DMS153 treated with DMSO at 0.1 percent for 48 hours (cell line): ENCODE data around the gene DZIP1L.
A peak's percentile ranks its signal among the peaks of the same experiment; 100 is the strongest.

ENCODE experiments used
- DNase-seq: peaks from one replicate; lab custom pipeline; 2025; ENCODE audit not compliant: unreplicated experiment; lab: John Stamatoyannopoulos, UW

Gene DZIP1L

GRCh38 chr3:138072796-138073195 lies 42.6 kb downstream of the DZIP1L start:
- DNase-seq, result no peak

GRCh38 chr3:138070006-138070405 lies 45.4 kb downstream of the DZIP1L start:
- DNase-seq, result no peak

DNA sequence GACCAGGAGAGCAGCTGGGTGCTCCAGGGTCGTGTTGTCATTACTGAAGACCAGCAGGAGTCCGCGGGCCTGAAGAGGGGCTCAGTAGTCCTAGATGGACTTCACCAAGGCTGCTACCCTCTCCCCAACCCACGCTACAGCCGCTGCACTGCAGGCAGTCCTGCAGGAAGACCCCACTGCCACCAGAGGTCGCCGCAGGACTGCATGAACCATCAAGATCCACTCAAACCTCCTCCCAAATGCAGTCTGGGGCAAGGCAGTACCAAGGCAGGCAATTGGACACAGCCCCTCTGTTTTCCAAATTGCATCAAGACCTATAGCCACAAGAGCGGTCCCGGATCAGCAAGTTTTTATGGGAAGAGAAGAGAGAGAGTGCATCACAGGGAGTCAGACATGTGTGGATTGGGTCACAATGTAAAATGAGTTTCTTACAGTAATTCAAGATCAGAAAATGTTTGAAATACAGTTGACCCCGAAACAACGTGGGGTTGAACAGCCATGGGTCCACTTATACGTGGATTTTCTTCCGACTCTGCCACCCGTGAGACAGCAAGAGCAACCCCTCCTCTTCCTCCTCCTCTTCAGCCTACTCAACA lies 46.7 kb downstream of the DZIP1L start:
- peak; percentile 57 for DNase-seq

GRCh38 chr3:138068046-138068445 lies 47.4 kb downstream of the DZIP1L start:
- no peak for DNase-seq

GRCh38 chr3:138066972-138067371 lies 48.4 kb downstream of the DZIP1L start:
- no peak for DNase-seq

- DNase-seq, result no peak
Observed at GRCh38 chr3:138066383-138066782, 49.0 kb downstream of the DZIP1L start.

GRCh38 chr3:138065949-138066348 lies 49.5 kb downstream of the DZIP1L start:
- DNase-seq, result no peak

GRCh38 chr3:138063416-138063815 lies 52.0 kb downstream of the DZIP1L start:
- no peak for DNase-seq

GRCh38 chr3:138062626-138063025 lies 52.8 kb downstream of the DZIP1L start:
- no peak for DNase-seq

DNA sequence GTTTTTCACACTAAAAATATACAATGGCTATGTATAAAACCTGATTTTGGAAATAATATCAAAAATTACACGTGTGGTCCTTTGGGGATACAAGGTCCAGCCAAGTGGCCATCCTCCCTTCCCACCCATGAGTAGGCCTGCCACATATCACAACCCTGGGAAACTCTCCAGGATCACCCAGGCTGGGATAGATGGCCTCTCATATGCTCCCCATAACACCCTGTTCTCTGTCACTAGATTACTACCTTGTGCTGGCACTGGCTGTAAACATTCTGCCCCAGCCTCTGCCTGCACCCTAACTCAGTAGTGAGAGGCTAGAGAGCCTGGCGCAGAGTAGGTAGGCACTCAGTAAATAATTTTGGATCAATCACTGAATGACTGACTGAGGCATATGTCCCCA lies 53.4 kb downstream of the DZIP1L start:
- DNase-seq, result no peak

DNA sequence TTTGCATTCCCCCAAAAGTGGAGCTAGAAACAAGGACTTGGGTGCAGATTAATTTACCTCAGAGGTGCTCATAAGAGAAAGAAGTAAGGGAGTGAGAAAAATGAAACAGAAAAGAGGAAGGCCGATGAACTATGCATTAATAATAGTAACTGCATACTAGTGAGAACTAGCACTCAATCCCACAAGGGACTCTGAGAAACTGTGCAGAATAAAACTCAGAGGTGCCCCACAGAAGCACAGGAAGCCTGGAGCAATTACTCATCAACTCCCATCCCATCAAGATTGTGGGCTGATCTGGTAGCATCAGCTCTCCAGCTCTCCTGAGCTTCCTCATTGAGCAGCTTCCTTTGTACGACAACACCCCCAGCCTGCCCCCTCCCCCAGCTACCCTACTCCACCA lies 54.6 kb downstream of the DZIP1L start:
- no peak for DNase-seq

- DNase-seq, result no peak
Observed at GRCh38 chr3:138059261-138059660, 56.1 kb downstream of the DZIP1L start.

- no peak for DNase-seq
Observed at GRCh38 chr3:138057384-138057783, 58.0 kb downstream of the DZIP1L start.

DNA sequence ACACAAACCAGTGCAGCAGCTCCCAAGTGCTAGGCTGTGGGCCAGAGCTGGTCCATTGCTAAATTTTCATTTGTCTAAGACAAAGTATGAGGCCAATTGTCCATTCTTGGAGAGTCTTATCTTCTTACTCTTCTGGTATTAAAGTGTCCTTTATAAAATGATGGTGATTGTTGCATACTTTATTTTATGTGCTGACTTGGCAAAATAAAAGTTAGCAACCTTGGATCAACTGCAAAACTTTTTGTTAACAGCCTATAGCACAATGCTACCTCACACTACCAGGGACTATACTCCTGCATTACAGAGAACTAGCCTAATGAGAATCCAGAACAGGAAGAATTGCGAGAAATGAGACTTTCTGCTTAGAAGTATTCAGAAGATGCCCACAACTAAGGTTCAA lies 61.4 kb downstream of the DZIP1L start:
- DNase-seq, result no peak

GRCh38 chr3:138051947-138052802 lies 63.2 kb downstream of the DZIP1L start:
- DNase-seq, result peak; percentile 35

DNA sequence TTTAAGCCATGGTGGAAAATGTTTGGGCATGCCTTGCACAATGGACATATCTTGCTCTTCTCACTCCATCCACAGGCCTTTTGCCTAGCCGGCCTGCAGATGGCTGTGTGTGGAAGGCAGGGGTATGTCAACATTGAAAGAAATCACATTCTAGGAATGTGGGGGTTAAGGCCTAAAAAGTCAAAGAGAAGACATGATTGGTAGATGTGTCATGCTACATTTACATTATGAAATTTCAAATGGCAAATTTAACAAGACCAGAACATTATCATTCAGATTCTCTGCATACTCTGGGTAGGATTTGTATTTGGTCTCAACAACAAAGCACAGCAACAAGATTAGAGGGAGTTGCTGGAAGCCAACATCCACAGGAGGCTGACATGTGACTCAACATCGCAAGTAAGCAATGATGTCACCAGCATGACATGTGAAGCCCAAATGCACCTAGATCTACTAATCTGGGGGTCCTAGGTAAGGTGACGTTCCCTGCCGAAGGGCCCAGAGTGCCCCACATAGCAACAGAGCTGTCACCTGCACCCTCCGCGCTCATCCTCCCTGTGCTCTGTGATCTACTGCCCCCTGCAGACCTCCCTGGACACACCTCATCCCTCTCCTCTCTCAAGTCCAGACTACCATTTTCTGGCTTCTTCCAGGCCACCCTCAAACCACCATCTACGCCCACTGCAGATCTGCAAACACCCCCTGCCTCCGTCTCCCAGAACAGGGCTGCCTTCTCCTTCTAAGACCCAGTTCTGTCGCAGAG lies 66.1 kb downstream of the DZIP1L start:
- no peak for DNase-seq

DNA sequence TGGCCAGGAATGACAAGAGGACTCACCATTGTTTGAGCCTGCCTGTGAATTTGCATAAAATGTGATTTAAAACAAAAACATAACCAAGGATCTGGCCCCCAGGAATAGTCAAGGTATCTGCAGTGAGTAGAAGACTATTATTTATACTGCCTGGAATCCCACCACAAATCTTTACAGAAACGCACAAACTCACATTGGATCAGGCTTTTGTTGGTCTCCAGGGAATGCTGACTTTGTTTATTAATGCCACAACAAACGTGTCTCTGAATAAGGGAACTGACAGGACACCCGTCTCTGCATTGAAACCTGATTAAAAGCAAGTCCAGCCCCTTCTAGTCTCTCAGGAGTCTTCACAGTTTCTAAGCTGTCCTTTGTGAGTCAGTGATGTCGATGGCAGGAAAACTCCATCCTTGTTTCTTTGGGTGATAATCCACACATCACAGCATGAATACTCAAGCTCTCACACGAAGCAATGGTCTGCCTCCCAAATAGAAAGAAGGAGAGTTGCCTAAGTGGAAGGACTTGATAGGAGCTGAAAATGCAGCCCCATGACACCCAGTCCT lies 67.7 kb downstream of the DZIP1L start:
- no peak for DNase-seq

DNA sequence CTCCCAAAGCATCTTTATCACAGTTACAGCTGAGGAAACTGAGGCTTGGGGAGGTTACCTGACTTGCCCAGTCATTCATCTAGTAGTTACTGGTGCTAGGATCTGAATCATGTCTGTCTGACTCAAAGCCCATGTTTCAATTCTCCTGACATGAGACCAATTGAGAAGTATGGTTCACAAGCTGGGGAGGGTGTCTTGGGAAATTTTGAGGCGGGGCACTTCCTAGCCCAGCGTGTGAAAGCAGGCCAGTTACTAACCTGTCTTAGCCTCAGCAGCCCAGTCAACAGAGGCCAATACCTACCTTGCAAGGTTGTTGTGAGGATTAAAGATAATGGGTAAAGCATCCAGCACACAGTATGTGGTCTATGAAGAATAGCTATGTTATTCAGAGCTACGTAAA lies 68.5 kb downstream of the DZIP1L start:
- no peak for DNase-seq

DNA sequence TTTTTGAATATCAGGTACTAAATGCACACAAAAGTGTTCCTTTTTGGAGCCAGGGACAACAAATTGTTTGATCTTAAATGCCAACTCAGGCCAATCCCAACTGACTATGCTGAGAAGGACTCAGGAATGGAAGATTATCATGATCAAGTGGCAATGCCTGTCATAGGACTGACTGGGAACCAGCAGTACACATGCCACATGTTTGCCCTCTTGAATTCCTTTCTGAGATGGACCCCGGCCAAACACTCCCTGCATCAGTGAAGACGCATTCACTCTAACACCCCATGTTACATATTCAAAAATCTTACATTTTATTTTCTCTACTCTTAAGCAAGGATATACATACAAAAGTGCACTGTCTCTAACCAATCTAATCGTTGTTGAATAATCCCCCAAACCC lies 69.3 kb downstream of the DZIP1L start:
- no peak for DNase-seq

GRCh38 chr3:138043266-138044029 lies 72.0 kb downstream of the DZIP1L start:
- DNase-seq, result no peak

- DNase-seq, result no peak
Observed at GRCh38 chr3:138042043-138042442, 73.4 kb downstream of the DZIP1L start.
